Calu3 (cell line): ENCODE results near the gene PROS1. TPM values are rescaled to one million over a fixed set of nuclear protein-coding genes. Genes with fewer than 3 reads are reported as not detected.

Experiments
- BruUV-seq: library from RNA; stranded (reverse); fragments of 400-500 nt; replicated peaks from 2 replicates; lab custom pipeline; 2021; lab: Mats Ljungman, UMichigan
- CTCF ChIA-PET: fragments of 300-600 bp; sonication (Branson Sonifier 250); formaldehyde crosslinking; loops from one replicate; lab custom pipeline; 2022; ENCODE audit warnings: antibody characterized with exemption; lab: Charles Lee
- DNase-seq: peaks from one replicate; pipeline ENCODE4 v3.0.0; 2022
- H3K27ac Mint-ChIP-seq: one replicate; pipeline ENCODE4 v1.8.0; 2022; ENCODE audit warnings: mixed read lengths; ENCODE audit not compliant: unreplicated experiment
- H3K27me3 Mint-ChIP-seq: one replicate; pipeline ENCODE4 v1.8.0; 2022; ENCODE audit warnings: mixed read lengths; ENCODE audit not compliant: unreplicated experiment
- H3K36me3 Mint-ChIP-seq: one replicate; pipeline ENCODE4 v1.8.0; 2022; ENCODE audit warnings: mild to moderate bottlenecking, moderate library complexity, mixed read lengths; ENCODE audit not compliant: insufficient read depth, unreplicated experiment
- H3K4me1 Mint-ChIP-seq: one replicate; pipeline ENCODE4 v1.8.0; 2022; ENCODE audit warnings: mild to moderate bottlenecking, low read depth, mixed read lengths; ENCODE audit not compliant: unreplicated experiment
- H3K4me3 Mint-ChIP-seq: one replicate; pipeline ENCODE4 v1.8.0; 2022; ENCODE audit warnings: mild to moderate bottlenecking, low read depth, moderate library complexity, mixed read lengths; ENCODE audit not compliant: unreplicated experiment
- H3K9me3 Mint-ChIP-seq: one replicate; pipeline ENCODE4 v1.8.0; 2022; ENCODE audit warnings: low read depth, mixed read lengths; ENCODE audit not compliant: unreplicated experiment
- intact Hi-C: fragments of 100-400 bp; cut with micrococcal nuclease; formaldehyde crosslinking; loops from one replicate; pipeline ENCODE4 v1.10.0; 2022; ENCODE audit not compliant: unreplicated experiment
- total RNA-seq: library from RNA; stranded (reverse); gene quantifications from 2 replicates; pipeline ENCODE4 v1.2.3, GENCODE V29; 2022
- TF ChIP-seq, protein P1 (sequence below): fragments of 200-600 bp; IDR thresholded peaks from one replicate; pipeline ENCODE4 v1.8.0; 2022; ENCODE audit warnings: antibody characterized with exemption; ENCODE audit not compliant: unreplicated experiment

The PROS1 gene
- total RNA-seq, 1 experiment from 2014 or later = 2.6 TPM

DNA sequence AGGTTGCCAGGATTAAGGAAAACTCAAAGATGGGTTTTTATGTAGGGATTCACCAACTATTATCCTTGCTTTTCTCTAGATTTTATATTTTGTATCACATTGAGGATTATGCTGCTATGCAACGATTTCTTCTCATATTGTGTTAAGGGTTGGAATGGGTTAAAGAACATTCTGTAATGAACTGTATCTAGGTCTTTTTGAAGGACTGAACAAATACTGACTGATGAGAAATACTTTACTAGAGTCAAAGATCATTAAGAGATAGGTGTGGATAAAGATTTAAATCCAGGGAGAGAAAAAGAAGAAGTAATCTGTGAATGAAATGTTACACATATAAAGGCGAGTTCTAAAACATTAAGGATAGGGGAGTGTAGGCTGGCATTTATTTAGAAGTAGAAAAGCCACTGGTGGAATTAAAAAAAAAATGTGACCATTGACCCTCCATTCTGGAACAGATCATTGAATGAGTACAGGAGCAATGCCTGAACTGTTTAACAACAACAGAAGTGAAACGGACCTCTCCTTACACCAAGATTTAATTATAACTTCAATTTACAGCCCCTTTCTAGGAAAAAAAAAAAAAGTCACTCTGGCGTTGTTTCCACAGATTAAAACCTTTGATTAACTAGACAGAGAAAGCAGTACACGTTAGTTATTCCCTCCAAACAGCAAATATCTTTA, 39.2 kb downstream of the PROS1 start:
- CTCF ChIA-PET = no interaction called here
- Mint-ChIP-seq H3K4me3 (no peak overlapping the region), H3K9me3 (no peaks in the 10 kb centered on the region), H3K4me1 (no peaks in the 10 kb centered on the region), H3K27me3 (no peaks in the 10 kb centered on the region), H3K27ac (no peak overlapping the region), H3K36me3 (no peaks in the 10 kb centered on the region)
- TF ChIP-seq, protein P1, sequence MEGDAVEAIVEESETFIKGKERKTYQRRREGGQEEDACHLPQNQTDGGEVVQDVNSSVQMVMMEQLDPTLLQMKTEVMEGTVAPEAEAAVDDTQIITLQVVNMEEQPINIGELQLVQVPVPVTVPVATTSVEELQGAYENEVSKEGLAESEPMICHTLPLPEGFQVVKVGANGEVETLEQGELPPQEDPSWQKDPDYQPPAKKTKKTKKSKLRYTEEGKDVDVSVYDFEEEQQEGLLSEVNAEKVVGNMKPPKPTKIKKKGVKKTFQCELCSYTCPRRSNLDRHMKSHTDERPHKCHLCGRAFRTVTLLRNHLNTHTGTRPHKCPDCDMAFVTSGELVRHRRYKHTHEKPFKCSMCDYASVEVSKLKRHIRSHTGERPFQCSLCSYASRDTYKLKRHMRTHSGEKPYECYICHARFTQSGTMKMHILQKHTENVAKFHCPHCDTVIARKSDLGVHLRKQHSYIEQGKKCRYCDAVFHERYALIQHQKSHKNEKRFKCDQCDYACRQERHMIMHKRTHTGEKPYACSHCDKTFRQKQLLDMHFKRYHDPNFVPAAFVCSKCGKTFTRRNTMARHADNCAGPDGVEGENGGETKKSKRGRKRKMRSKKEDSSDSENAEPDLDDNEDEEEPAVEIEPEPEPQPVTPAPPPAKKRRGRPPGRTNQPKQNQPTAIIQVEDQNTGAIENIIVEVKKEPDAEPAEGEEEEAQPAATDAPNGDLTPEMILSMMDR = no peak
- no TSS peak for BruUV-seq
- no peak for DNase-seq
- intact Hi-C loops = no loop called here

DNA sequence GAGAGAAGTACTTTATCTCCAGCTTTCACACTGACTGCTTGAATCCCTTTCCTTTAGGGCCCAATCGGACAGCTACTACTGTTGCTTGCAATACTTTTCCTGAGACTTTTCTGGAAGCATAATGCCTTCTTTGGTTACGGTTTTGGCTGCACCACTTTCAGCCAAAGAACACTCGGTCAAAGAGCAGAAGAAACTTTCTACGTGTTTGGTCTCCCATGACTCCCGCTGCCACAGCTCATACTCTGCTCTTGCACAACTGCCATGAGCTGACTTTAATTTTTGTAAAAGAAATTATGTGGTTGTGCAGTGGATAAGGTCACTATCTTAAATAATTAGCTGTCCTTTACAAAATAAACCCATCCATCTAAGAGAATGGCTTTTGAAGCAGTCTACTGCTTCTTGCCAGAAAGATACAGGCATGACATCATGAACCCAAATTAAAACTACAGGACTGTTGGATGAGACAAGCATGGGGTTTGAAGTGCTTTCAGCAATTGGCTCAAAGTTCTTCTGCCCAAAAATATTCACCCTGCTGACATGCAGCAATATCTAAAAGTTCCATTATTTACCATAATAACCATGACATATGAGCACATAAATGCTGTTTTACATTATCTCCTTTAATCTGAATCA, 42.0 kb downstream of the PROS1 start:
- H3K4me3 Mint-ChIP-seq = no peak overlapping the region
- BruUV-seq = no TSS peak
- CTCF ChIA-PET = no interaction called here
- H3K4me1 Mint-ChIP-seq = no peaks in the 10 kb centered on the region
- H3K9me3 Mint-ChIP-seq = no peaks in the 10 kb centered on the region
- no peak for DNase-seq
- TF ChIP-seq, protein P1 = no peak
- intact Hi-C loops = no loop called here
- H3K36me3 Mint-ChIP-seq = no peaks in the 10 kb centered on the region
- H3K27ac Mint-ChIP-seq = no peak overlapping the region
- H3K27me3 Mint-ChIP-seq = no peaks in the 10 kb centered on the region

DNA sequence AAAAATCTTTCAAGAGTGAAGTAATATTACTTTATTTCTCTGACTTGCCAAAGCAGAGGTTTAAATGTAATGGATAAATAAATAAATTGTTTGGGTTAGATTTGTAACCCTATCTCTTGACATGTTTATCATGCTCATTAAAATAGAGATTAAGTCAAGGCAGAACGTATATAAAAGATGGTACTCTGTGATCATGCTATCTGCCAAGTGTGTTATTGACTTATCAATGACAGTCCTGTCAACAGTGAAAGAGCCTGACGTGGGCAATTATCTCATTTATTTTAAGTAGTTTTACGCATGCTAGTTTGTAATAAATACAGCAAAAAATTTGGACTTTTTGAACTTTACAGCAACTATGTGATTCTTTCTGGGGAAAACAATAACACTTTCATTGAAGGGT, 43.7 kb downstream of the PROS1 start:
- intact Hi-C loops = no loop called here
- Mint-ChIP-seq H3K27me3 (no peaks in the 10 kb centered on the region), H3K9me3 (no peaks in the 10 kb centered on the region), H3K36me3 (no peaks in the 10 kb centered on the region), H3K4me1 (no peaks in the 10 kb centered on the region), H3K4me3 (no peak overlapping the region), H3K27ac (no peak overlapping the region)
- no peak for DNase-seq
- CTCF ChIA-PET = no interaction called here
- TF ChIP-seq, protein P1 = no peak
- BruUV-seq = no TSS peak

DNA sequence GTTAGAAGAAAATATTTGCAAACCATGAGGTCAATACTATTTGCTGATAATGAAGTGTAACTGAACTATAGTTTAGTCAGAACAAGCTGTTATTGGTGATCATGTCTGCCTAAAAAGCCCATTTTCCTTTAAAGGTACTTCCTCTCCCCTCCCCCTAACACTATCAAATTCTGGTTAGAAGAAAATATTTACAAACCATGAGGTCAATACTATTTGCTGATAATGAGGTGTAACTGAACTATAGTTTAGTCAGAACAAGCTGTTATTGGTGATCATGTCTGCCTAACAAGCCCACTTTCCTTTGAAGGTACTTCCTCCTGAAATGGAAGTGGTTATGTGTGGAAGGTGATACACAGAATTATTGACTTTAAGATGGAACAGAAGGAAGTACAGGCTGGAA, 46.9 kb downstream of the PROS1 start:
- no TSS peak for BruUV-seq
- TF ChIP-seq, protein P1 = no peak
- H3K36me3 Mint-ChIP-seq = no peaks in the 10 kb centered on the region
- H3K4me3 Mint-ChIP-seq = no peak overlapping the region
- no peak for DNase-seq
- intact Hi-C loops = no loop called here
- CTCF ChIA-PET = no interaction called here
- H3K27me3 Mint-ChIP-seq = no peaks in the 10 kb centered on the region
- H3K27ac Mint-ChIP-seq = no peak overlapping the region
- H3K9me3 Mint-ChIP-seq = no peaks in the 10 kb centered on the region
- no peaks in the 10 kb centered on the region for H3K4me1 Mint-ChIP-seq
